Measurements from ENCODE around the gene ZNF579.

ZNF579 gene

DNA sequence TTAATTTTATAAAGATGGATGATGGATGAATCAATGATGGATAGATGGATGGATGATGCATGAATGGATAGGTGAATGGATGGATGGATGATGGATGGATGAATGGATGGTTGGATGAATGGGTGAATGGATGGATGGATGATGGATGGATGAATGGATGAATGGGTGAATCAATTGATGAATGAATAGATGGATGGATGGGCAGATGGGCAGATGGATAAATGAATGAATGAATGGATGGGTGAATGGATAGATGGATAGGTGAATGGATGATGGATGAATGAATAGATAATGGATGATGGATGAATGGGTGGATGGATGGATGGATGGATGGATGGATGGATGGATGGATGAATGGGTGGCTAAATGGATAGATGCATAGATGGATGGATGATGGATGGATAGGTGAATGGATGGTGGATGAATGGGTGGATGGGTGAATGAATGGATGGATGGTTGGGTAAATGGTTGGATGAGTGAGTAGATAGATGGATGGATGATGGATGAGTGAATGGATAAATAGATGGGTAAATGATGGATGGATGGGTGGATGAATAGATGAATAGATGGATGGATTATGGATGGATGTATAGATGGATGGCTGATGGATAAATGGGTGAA, 12.8 kb downstream of the ZNF579 start:
- no peak for DNase-seq

DNA sequence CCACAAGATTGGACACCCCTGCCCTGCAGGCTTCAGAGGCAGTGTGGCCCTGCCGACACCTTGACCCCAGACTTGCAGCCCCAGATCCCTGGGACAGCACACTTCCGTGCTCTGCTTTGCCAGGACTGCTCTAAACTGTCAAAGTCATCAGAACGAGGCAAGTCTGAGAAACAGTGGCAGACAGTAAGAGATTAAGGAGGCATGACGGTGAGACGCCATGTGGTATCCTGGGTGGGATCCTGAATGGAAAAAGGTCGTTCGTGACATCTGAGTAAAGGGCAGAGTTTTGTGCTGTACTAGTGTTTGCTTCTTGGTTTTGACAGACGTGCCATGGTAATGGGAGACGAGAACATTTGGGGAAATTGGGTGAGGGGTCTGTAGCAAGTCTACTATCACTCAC, 13.8 kb downstream of the ZNF579 start:
- no peak for DNase-seq

DNA sequence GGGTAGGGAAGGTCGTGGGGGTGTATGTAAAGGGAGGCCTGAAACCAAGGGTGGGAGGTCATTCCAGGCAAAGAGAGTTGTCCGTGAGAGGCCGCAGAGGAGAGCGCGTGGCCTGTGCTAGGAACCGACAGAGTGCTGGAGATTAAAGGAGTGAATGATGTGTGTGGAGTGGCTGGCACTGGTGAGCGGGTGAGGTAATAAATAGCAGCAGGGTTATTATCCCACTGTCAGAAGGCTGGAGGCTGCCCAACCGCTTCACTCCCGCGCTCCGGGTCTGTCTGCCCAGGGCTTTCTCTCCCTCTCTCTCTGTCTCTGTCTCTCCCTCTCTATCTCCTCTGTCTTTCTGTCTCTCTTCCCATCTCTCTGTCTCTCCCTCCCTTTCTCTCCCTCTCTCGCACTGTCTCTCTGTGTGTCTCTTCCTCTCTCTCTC, 17.4 kb downstream of the ZNF579 start:
- no peak for DNase-seq

DNA sequence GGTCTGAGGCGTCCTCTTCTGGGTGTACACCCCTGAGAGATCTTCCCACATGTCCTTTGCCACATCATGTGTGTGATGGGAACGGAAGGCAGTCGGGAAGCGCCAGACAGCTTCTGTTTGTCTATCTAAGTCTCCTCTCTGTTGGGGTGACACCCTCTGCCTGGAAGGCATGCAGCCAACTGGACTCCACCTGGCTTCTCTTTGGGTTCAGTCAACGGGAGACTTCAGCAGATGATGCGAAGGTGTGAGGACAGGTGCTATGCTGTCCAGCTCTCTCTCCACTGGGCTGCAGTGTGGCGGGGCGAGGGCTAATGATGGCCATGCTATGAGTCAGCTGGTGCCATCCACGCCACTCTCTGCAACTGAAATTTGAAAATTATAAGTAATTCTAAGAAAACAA, 21.0 kb downstream of the ZNF579 start:
- DNase-seq, result no peak

DNA sequence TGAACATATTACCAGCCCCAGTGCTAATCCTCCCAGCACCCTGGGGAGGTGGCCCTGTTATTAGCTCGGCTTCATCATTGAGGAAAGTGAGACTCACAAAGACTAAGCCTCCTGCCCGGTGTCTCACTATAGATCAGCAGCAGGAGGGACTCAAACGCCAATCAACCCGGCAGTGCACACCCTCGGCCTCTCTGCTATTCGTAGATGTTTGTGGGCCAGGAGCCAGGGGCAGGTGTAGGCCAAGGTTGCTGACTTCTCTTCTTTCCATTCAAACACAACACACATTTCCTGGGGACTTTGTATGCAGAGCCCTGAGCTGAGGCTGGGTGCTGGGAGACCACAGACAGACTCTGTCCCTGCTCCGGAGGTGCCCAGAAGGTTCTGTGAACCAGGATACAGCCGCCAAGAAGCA, 25.9 kb downstream of the ZNF579 start:
- no peak for DNase-seq

DNA sequence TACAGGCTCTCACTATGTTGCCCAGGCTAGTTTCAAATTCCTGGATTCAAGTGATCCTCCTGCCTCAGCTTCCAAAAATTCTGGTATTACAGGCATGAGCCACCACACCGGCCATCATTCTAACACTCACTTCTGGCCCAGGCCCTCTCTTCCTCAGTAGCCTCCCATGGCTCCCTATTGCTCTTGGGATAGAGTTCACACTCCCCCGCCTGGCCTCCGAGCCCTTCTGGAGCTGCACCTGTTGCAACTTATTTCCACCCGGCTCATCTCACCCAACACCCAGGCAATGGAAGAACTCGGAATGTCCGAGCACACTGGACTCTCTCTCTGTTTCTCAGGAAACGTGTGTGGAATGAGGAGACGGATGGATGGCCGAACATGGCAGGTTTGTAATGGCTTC, 26.3 kb downstream of the ZNF579 start:
- DNase-seq, result no peak

DNA sequence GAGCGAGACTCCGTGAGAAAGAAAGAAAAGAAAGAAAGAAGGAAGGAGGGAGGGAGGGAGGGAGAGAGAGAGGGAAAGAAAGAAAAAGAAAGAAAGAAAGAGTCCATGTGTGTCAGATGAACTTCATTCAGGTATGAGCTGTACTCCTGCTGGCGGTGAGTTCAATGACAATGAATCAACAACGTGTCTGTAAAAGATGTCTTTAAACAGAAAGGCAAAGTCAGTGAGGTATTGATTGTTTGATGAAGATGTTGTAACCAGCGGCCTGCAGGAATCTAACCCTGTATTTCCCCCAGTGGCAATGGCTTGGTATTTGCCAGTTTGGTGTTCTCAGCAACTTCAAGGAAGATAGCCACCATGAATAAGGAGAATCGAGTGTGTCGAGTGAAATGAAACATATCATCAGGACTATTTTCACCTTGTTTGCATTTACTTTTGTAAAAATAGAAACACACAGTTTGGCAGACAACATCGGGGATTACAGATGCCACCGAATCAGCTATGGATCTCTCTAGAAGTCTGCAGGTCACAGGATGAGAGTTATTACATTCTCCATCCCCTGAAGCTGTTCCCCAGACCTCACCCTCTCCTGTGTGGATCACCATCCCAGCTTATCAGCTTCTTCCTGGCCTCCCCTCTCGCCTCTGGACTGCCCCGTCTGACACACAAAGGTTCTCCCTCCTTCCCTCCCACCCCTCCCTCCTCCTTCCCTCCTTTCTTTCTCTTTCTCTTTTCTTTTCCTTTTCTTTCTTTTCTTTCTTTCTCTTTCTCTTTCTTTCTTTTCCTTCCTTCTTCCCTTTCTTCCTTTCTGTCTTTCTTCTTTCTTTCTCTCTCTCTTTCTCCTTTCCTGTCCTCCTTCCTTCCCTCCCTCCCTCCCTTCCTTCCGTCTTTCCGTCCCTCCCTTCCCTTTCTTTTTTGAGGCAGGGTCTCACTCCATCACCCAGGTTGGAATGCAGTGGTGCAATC, 27.1 kb downstream of the ZNF579 start:
- no peak for DNase-seq

DNA sequence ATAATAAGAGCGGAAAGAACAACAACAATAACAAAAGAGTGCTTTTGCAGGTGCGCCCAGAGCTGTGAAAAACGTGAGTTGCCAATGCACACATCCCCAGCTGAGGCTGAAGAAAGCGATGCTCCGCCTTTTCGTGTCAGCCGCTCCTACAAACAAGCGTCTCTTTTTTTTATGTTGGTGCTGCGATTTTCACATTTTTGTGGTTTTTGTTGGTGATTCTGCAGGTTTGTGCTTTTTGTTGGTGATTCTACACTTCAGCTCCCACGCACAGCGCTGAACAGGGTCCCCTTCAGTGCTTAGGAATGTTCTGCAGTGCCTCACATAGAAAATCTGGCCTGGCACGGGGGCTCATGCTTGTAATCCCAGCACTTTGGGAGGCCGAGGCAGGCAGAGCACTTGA, 28.0 kb downstream of the ZNF579 start:
- no peak for DNase-seq

DNA sequence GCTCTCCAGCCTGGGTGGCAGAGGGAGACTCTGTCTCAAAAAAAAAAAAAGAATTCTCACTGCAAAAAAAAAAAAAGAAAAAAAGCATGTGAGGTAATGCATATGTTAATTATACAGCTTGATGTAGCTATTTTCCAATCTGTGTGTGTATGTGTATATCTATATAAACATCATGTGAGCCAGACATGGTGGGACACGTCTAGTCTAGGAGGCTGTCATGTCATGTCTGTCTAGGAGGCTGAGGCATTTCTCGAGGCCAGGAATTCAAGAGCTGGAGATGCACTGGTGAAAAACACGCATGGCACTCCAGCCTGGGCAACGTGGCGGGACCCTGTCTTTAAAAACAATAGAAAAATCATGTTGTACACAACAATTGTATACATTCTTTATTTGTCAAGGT, 28.4 kb downstream of the ZNF579 start:
- no peak for DNase-seq

DNA sequence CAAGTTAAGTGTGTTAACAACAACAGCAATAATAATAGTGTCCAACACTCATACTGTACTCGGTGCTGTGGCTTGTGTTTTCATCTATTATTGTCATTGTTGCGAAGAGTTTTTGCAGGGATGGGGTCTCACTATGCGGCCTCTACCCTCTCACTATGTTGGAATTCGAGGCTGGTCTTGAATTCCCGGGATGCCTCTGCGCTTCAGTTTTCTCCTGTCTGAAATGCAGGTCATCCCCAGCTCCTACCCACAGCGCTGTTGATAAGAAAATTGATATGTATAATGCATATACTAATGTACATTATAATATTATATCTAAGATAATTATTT, 30.4 kb downstream of the ZNF579 start:
- DNase-seq, result no peak

DNA sequence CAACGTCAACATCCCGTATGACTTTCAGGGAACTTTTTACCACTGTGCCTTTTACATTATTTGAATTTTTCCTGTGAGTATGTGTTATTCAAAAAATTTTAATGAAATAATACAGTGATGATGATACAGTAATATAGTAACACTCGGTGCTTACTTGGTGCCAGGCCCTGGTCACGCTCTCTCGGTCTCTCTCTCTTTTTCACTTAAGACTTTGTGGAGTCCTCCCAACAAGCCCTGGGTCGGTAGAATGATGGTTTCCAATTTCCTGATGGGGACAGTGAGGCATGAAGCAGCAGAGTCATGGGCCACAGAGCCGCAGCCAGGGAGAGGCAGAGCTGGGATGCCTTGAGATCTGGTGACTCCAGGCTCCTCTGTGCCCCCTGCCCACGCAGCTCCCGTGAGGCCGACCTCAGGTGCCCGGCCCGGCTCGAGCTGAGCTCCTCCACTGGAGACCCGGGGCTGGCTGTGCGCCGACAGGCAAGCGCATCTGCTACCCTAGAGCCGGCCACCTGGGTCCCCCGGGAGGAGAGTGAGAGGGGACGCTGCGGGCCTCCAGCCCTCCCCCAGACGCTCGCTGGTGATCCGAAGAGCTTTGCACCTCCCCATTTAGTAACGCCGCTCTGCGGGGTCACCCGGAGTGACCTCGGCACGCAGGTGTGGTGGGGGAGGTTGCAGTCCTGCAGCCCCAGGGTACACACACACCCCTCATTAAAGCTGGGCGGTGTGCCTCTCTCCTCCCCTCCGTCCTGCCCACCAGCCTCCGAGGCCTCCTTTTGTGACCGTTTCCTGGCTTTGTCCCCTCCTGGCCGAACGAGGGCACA, 30.9 kb downstream of the ZNF579 start:
- DNase-seq, result no peak

DNA sequence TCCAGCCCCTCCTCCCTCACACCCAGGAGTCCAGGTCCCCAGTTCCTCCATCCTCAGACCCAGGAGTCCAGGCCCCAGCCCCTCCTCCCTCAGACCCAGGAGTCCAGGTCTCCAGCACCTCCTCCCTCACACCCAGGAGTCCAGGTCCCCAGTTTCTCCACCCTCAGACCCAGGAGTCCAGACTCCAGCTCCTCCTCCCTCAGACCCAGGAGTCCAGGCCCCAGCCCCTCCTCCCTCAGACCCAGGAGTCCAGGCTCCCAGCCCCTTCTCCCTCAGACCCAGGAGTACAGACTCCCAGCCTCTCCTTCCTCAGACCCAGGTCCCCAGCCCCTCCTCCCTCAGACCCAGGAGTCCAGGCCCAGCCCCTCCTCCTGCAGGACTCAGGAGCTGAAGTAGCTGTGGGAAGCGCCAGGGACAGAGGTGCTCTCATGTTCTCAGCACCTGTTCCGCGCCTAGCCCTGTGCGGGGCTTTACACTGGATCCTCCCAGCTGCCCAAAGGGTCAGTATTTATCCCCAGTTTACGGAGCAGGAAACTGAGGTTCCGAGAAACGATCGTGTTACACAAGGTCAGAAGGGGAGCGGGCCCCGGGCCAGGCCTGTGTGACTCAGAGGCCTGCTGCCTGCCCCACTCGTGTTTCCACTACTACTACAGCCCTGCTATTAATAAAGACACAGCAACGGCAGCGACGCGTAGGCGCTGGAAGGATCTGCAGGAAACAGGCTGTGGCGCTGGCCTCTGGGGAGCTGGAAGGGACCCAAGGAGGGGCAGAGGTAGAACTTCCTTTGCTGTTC, 33.6 kb downstream of the ZNF579 start:
- no peak for DNase-seq

DNA sequence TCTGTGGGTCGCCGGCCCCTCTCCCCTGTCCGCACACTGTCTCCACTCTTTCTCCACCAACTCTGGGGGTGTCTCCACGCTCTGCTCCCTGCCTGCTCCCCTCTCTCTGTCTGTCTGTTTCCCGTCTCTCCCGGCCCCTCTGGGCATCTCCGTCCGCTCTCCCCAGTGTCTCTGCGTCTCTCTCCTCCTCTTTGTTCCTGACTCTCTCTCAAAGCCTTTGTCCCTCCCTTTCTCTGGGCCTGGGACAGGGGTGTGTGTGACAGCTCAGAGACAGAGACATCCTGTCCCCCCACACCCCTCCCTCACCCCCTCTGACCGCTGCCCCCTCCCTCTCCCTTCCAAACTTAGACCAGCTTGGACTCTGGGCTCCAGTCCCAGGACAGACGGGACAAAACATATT, 34.6 kb downstream of the ZNF579 start:
- no peak for DNase-seq

DNA sequence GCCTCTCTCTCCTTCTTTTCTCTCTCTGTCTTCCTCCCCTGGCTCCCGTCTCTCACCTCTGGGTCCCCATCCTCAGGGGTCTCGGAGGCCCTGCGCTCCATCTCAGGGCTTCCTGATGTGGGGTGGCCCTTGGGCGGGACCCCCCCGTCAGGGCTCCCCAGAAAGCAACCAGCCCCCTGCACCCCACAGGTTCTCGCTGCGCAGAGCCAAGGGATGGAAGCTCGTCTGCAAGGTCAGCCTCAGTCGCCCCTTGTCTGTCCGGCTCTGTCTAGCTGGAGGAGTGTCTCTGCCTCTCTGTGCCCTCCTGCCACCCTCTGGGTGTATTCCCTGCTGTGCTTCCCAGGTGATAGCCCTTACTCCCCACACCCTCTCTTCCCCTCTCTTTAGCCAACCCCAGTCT, 35.2 kb downstream of the ZNF579 start, which contains the start of gene SBK3:
Gene SBK3 (minus strand): TSS at position 101 of the 400 bp plus-strand sequence. CDS start 0 bp downstream, at position 101.
- DNase-seq, result no peak

DNA sequence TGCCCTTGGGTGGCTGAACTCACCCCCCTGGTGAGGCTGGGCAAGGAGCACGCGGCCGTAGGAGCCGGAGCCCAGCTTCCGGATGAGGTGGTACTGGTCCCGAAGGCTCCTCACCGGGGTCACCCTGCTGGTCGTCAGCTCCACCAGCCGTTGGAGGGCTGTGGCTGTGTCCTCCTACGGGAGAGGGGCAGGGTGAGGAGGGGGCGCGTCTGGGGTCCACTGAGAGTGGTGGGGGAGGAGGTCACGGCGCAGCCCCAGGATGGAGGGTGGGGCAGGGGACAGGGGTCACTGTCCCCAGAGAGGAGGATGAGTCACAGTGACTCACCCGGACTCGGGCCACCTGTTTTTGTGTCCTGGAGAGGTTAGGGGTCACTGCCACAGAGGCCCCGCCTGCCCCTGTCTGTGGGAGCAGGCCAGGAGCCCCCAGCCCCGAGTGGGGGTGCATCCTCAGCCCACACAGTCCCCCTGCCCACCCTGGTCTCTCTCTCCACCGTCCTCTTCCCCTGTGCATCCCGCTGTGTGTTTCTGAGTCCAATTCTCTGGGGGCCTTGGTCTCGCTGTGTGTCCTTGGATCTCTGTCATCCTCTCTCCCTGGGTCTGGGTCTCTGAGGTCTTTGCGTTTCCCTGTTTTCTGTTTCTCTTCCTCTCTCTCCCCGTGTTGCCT, 35.7 kb downstream of the ZNF579 start:
- no peak for DNase-seq

DNA sequence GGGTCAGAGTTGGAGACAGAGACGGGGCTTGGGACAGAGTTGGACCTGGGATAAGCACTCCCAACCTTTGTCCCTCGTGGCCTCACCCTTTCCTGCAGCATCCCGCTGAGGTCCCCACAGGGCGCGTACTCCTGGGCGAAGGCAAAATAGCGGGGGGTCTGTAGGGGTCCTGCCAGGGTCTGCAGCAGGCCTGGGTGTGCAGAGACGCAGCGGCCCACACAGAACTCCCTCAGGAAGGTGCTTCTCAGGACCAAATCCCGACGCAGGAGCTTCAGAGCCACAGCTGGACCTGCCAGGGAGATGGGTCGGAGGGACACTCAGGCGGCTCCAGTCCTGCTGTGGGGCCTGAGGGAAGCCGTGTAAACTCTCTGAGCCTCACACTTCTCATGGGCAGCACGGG, 36.6 kb downstream of the ZNF579 start:
- DNase-seq, result no peak

DNA sequence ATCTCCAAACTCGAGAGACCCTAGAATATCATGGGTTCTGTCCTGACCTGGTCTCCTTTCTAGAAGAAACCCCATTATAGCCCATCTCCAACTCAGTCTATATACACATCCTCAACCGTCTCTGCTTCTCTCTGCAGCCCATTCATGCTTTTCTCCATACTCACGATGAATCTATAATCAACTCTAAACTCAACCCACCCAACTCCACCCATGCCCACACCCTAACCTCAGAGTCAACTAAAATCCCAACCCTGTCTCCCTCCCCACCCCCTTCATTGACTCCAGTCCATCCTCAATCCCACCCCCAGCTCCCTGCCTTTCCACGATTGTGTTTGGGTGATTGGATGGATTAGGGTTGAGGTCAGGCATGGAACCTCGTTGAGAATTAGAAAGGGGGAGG, 37.1 kb downstream of the ZNF579 start:
- no peak for DNase-seq

DNA sequence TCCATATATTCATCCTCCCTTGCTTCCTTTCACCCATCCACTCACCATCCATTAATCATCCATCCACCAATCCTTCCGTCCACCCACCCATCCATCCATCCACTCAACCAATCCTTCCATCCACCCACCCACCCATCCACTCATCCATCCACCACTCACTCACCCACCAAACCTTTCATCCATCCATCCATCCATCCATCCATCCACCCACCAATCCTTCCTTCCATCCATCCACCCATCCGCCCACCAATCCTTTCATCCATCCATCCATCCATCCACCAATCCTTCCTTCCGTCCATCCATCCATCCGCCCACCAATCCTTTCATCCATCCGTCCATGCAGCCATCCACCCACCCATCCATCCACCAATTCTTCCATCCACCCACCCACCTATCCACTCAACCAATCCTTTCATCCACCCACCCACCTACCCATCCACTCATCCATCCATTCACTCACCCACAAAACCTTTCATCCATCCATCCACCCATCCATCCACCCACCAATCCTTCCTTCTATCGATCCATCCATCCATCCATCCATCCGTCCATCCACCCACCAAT, 38.3 kb downstream of the ZNF579 start:
- DNase-seq, result no peak

DNA sequence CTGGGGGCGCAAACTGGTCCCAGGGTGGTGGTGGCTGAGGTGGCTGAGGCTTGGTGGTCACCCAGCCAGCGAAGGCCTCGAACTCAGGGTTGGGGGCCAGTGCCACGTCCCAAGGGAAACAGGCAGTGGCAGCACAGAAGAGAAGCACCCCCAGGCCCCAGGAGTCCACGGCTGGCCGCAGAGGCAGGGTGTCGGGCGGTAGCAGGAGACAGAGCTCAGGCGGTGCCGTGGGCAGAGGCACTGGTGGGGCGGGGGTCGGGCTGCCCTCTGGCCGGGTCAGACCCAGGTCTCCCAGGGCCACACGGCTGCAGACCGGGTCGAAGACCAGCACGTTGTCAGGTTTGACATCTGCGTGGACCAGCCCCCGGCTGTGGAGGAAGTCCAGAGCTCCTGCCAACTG, 39.6 kb downstream of the ZNF579 start:
- DNase-seq, result no peak

DNA sequence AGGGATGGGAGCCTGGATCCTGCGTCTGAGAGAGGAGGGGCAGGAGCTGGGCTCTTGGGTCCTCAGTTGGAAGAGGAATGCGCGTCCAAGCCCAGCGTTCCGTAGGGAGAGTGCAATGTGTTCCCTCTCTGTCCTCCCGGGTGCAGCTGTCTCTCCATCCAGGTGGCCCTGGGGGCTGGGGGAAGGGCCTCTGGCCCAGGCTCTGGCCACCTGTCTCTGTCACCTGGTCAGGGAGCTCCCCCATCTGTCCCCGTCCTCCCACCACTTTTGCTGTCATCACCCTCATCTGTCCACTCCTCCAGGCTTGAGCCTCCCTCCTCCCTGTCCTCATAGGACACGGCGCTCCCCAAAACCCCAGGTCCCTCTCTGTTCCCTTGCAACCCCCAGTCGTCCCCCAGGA, 40.0 kb downstream of the ZNF579 start:
- no peak for DNase-seq

DNA sequence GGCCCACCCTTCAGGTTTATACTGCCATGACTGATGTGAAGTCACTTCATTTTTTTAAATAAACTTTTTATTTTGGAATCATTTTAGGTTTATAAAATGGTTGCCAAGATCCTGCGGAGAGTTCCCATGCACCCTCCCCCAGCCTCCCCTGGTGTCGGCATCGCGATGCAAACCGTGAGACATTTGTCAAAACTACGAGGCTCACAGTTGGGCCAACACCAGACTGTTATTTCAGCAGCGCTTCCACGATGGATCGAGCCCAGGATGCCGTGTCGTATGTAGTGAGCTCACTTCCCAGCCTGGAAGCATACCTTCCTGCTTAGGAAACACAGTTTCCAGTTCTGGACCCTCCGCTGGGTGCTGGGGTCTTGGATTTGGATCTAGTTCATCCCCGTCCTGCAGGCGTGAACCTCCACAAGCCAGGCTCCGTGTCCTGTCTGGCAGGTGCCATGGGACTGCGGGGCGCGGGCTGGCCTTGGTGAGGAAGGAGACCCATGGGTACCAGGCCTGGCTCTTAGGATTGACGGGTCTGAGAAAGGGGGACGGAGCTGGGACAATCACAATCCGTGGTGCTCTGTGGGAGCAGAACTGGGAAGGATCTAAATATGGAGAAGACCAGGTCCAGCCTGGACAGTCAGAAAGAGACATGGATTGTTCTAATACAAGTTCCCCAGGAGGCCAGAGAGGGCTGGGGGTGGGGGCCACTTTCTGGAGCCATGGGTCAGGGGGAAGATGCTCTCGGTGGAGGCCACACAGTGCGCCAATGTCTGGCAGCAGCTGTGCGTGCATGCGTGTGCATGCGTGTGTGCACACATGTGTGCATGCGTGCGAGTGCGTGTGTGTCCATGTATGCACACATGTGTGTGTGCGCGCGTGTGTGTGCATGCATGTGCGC, 41.3 kb downstream of the ZNF579 start:
- no peak for DNase-seq

Measured in stimulated activated naive CD4-positive, alpha-beta T cell (primary cell).